HepG2 (cell line): ENCODE measurements around the gene FABP6. TPM values are rescaled to one million over a fixed set of nuclear protein-coding genes. Genes with fewer than 3 reads are reported as not detected.
A peak's percentile ranks its signal among the peaks of the same experiment; 100 is the strongest.

Source experiments
- ATAC-seq: fragments of 200-7000 bp; cut with Tn5 transposase; 3 replicates; pipeline ENCODE4 v1.9.1; 2020; ENCODE audit warnings: mild to moderate bottlenecking, moderate library complexity
- BruUV-seq: library from RNA; stranded (reverse); fragments of 400-500 nt; replicated peaks from 2 replicates; lab custom pipeline; 2021; lab: Mats Ljungman, UMichigan
- CTCF ChIA-PET: fragments of 300-600 bp; formaldehyde crosslinking; extraction: SDS; loops from one replicate; lab custom pipeline; 2021; ENCODE audit warnings: low total read pairs, inconsistent platforms, low intra/inter-chr PET ratio; lab: Yijun Ruan, JAX
- POLR2A ChIA-PET: fragments of 350-600 bp; sonication (Branson Sonifier 250); formaldehyde crosslinking; loops from one replicate; lab custom pipeline; 2020; ENCODE audit warnings: antibody characterized with exemption, inconsistent platforms; lab: Yijun Ruan, JAX
- DNase-seq: peaks from one replicate; pipeline ENCODE4 v3.0.0-alpha.2; 2015; ENCODE audit warnings: low spot score
- FAIRE-seq: peaks from 3 replicates; lab custom pipeline; 2011; peaks lifted over from hg19 to GRCh38; lab: Jason Lieb, UNC
- H2AFZ ChIP-seq: one replicate; pipeline ENCODE4 v1.6.1; 2011; ENCODE audit warnings: low read length, inconsistent platforms
- H3K27ac ChIP-seq: fragments of 300-600 bp; 3 replicates; pipeline ENCODE4 v1.8.0; 2011; ENCODE audit warnings: mixed run types, mild to moderate bottlenecking, mixed read lengths, low read length, inconsistent platforms; ENCODE audit not compliant: insufficient read depth; ENCODE audit errors: extremely low read length
- H3K27me3 ChIP-seq, 2 experiments: fragments of 200-600 bp in 1 of 2; 2 replicates in 1 of 2; 3 replicates in 1 of 2; pipeline versions ENCODE4 v1.6.0 to v1.8.0; 2011; ENCODE audit warnings: low read length in 2 of 2, mild to moderate bottlenecking in 2 of 2, moderate library complexity in 2 of 2, inconsistent platforms in 1 of 2; ENCODE audit not compliant: insufficient read depth in 2 of 2, control insufficient read depth in 1 of 2
- H3K36me3 ChIP-seq, 2 experiments: fragments of 200-600 bp in 1 of 2; replicated peaks in 1 of 2; 2 replicates in 1 of 2; 3 replicates in 1 of 2; pipeline versions ENCODE4 v1.5.1 to v1.8.0; 2011; ENCODE audit warnings: low read length in 2 of 2, inconsistent platforms in 1 of 2; ENCODE audit not compliant: insufficient read depth in 2 of 2, control insufficient read depth in 1 of 2
- H3K4me1 ChIP-seq: 2 replicates; pipeline ENCODE4 v1.5.1; 2012; ENCODE audit warnings: low read length, inconsistent platforms; ENCODE audit not compliant: insufficient read depth
- H3K4me2 ChIP-seq: 2 replicates; pipeline ENCODE4 v1.6.0; 2011; ENCODE audit warnings: low read depth, low read length, inconsistent platforms
- H3K4me3 ChIP-seq, 3 experiments: fragments of 200-600 bp in 1 of 3; sonication (generic), shearing (Covaris generic) in 1 of 3; replicated peaks in 1 of 3; 2 replicates each; pipeline ENCODE4 v1.5.1; 2011 to 2016; ENCODE audit warnings: low read length in 3 of 3, inconsistent platforms in 2 of 3, low read depth in 2 of 3, mild to moderate bottlenecking in 2 of 3, control low read depth in 1 of 3, mixed read lengths in 1 of 3; ENCODE audit not compliant: insufficient read depth in 1 of 3
- H3K79me2 ChIP-seq: one replicate; pipeline ENCODE4 v1.6.1; 2011; ENCODE audit warnings: low read length, inconsistent platforms; ENCODE audit not compliant: insufficient read depth
- H3K9ac ChIP-seq: 2 replicates; pipeline ENCODE4 v1.6.0; 2011; ENCODE audit warnings: mild to moderate bottlenecking, low read depth, low read length, inconsistent platforms; ENCODE audit not compliant: insufficient read depth
- H3K9me3 ChIP-seq: 2 replicates; pipeline ENCODE4 v1.5.1; 2012; ENCODE audit warnings: mild to moderate bottlenecking, low read length
- H4K20me1 ChIP-seq: 2 replicates; pipeline ENCODE4 v1.6.0; 2011; ENCODE audit warnings: inconsistent platforms, mild to moderate bottlenecking, low read length, moderate library complexity; ENCODE audit not compliant: insufficient read depth
- CAMTA2 ChIP-seq: sonication (generic); formaldehyde crosslinking; IDR thresholded peaks from 2 replicates; pipeline ENCODE4 v1.4.0; 2020; ENCODE audit warnings: mild to moderate bottlenecking, missing genetic modification reagents, borderline replicate concordance
- ELK4 ChIP-seq: sonication (generic); formaldehyde crosslinking; IDR thresholded peaks from 2 replicates; pipeline ENCODE4 v1.9.0; 2021; ENCODE audit warnings: missing genetic modification reagents, borderline replicate concordance
- KIAA2018 ChIP-seq: sonication (generic); formaldehyde crosslinking; IDR thresholded peaks from 2 replicates; pipeline ENCODE4 v1.5.0; 2020; ENCODE audit warnings: mild to moderate bottlenecking, missing genetic modification reagents, borderline replicate concordance
- KMT2B ChIP-seq: IDR thresholded peaks from 2 replicates; pipeline ENCODE4 v1.6.1; 2016; ENCODE audit warnings: missing genetic modification reagents, missing compliant biosample characterization
- PAX8 ChIP-seq: sonication (generic); formaldehyde crosslinking; IDR thresholded peaks from 2 replicates; pipeline ENCODE4 v1.8.0; 2022; ENCODE audit warnings: mild to moderate bottlenecking, missing genetic modification reagents, borderline replicate concordance
- RAD51 ChIP-seq: fragments of 450-650 bp; IDR thresholded peaks from 2 replicates; pipeline ENCODE4 v1.6.1; 2016; ENCODE audit warnings: borderline replicate concordance
- SRF ChIP-seq: IDR thresholded peaks from 2 replicates; pipeline ENCODE4 v1.6.1; 2011; ENCODE audit warnings: mild to moderate bottlenecking, low read depth, low read length, moderate library complexity
- U2AF1 ChIP-seq: fragments of 200-400 bp; formaldehyde crosslinking; optimal IDR thresholded peaks from 2 replicates; pipeline ENCODE3; 2017; ENCODE audit warnings: mild to moderate bottlenecking, low read depth, low read length
- USF2 ChIP-seq, 2 experiments: sonication (generic) in 1 of 2; formaldehyde crosslinking in 1 of 2; IDR thresholded peaks; 2 replicates each; pipeline versions ENCODE4 v1.5.1 to v1.6.1; 2011 to 2020; ENCODE audit warnings: borderline replicate concordance in 1 of 2, low read depth in 1 of 2, low read length in 1 of 2, mild to moderate bottlenecking in 1 of 2, missing genetic modification reagents in 1 of 2, moderate library complexity in 1 of 2
- ZBTB8A ChIP-seq: sonication (generic); formaldehyde crosslinking; IDR thresholded peaks from 2 replicates; pipeline ENCODE4 v1.4.0; 2020; ENCODE audit warnings: mild to moderate bottlenecking, low read depth, missing genetic modification reagents, borderline replicate concordance
- ZNF512 ChIP-seq: sonication (generic); formaldehyde crosslinking; IDR thresholded peaks from 2 replicates; pipeline ENCODE4 v1.4.0; 2020; ENCODE audit warnings: mild to moderate bottlenecking, missing genetic modification reagents
- WGBS: methylation state at CpG from one replicate; pipeline ENCODE4 v1.1.6; 2017; ENCODE audit warnings: low lambda C conversion rate; 5-methylcytosine and 5-hydroxymethylcytosine counted together
- in situ Hi-C: cut with HindIII; loops from 2 replicates; pipeline ENCODE4 v1.10.0; 2017; ENCODE audit warnings: low pct_unique_long_range_greater_than_20kb; ENCODE audit not compliant: extremely low pct_ligation_motif_present
- intact Hi-C: fragments of 100-400 bp; cut with micrococcal nuclease; formaldehyde crosslinking; loops from one replicate; pipeline ENCODE4 v1.10.0; 2022; ENCODE audit not compliant: unreplicated experiment
- polyA plus RNA-seq, 8 experiments: library from polyadenylated mRNA; depleted of rRNA in 3 of 8; stranded (reverse) in 7 of 8; unstranded in 1 of 8; fragments of >200 nt; fragmentation: Illumina TruSeq in 4 of 8; extraction: Trizol in 4 of 8; gene quantifications; 2 replicates each; pipeline versions ENCODE4 v1.2.1 to v1.2.3, GENCODE V29; 2011 to 2016; ENCODE audit warnings: low read depth in 4 of 8, missing spikeins in 1 of 8, mixed read lengths in 1 of 8; ENCODE audit not compliant: insufficient read depth in 1 of 8
- total RNA-seq, 5 experiments: library from RNA; depleted of rRNA; stranded (reverse); fragments of >200 nt; fragmentation: Illumina TruSeq; extraction: Trizol; gene quantifications; 2 replicates each; pipeline ENCODE4 v1.2.3, GENCODE V29; 2016; ENCODE audit warnings: low read depth in 1 of 5

Gene FABP6
- total and polyA plus RNA-seq, 2 of the 13 experiments (the other 11 are each of a cell fraction or from before 2014, with no cell fraction given): 0.13 TPM; not detected in 1

GRCh38 chr5:160207061-160207460 is 22.2 kb upstream of the FABP6 start:
- intact Hi-C loops (no loop called here), in situ Hi-C loops (no loop called here)
- ATAC-seq (no peak), FAIRE-seq (no peak), DNase-seq (no peak)
- no peak overlapping the region for H3K9ac ChIP-seq
- no peaks in the 10 kb centered on the region for H4K20me1 ChIP-seq
- no TSS peak for BruUV-seq
- no peaks in the 10 kb centered on the region for H3K79me2 ChIP-seq
- ChIA-PET POLR2A (no interaction called here), CTCF (no interaction called here)
- H3K4me1 ChIP-seq: no peaks in the 10 kb centered on the region
- H3K27ac ChIP-seq: no peak overlapping the region
- no peaks in the 10 kb centered on the region for H3K36me3 ChIP-seq
- no peak overlapping the region for H3K4me3 ChIP-seq
- 31% methylated on average over 2 of the region's 2 CpGs for WGBS
- no peak overlapping the region for H3K4me2 ChIP-seq
- no peaks in the 10 kb centered on the region for H3K9me3 ChIP-seq
- H3K27me3 ChIP-seq: no peaks in the 10 kb centered on the region; a peak in 1 of 5 replicates
- H2AFZ ChIP-seq: no peak overlapping the region
- TF ChIP-seq ZBTB8A (CRISPR knock-in tag) (no peak), PAX8 (CRISPR knock-in tag) (no peak), USF2 (IDR thresholded peaks at IDR 0.05; ENCODE audit: low read depth, low read length) (peak; percentile 58), USF2 (CRISPR knock-in tag; IDR thresholded peaks at IDR 0.05; ENCODE audit: borderline replicate concordance) (no peak), ELK4 (CRISPR knock-in tag) (no peak), U2AF1 (no peak), ZNF512 (CRISPR knock-in tag) (no peak), SRF (no peak), RAD51 (peak; percentile 39; the same call in 1 of the 2 replicates), KIAA2018 (no peak), CAMTA2 (CRISPR knock-in tag) (no peak), KMT2B (no peak)
